ENCODE results near the gene ZBTB18.

GRCh38 chr1:244096066-244096610, 45.1 kb downstream of the ZBTB18 start:
- no peak for TF ChIP-seq EZH2 (IDR thresholded peaks at IDR 0.05; ENCODE audit: borderline replicate concordance, low read length)
- TF ChIP-seq CTCF (conservative IDR thresholded peaks at IDR 0.05 in 1 of 2, IDR thresholded peaks at IDR 0.05 in 1 of 2; ENCODE audit: extremely low read depth in 1 of 2, insufficient read depth in 1 of 2, low read depth in 1 of 2, low read length in 2 of 2), result no peak

All from mammary epithelial cell (primary cell).